Right cardiac atrium (tissue), 5 donors: ENCODE results near the gene RPL22L1. TPM values are rescaled to one million over a fixed set of nuclear protein-coding genes. Genes with fewer than 3 reads are reported as not detected.
"Not testable (repeated sequence)": the region's sequence is repeated elsewhere in the genome, so short reads cannot be mapped to it uniquely, and the experiment has no call there.

Source experiments
- ATAC-seq, 2 donors: fragments of 200-7000 bp; cut with Tn5 transposase; one replicate each; pipeline versions ENCODE4 v1.8.0 to v1.9.1; 2020; ENCODE audit warnings: moderate library complexity in 2 of 2, mild to moderate bottlenecking in 1 of 2
- DNase-seq, 3 donors: peaks; one replicate each; pipeline ENCODE4 v3.0.0-alpha.2; 2020
- H3K27ac ChIP-seq: one replicate; pipeline ENCODE4 v1.5.1; 2013; ENCODE audit warnings: mild to moderate bottlenecking, low read length, control low read depth, moderate library complexity
- H3K27me3 ChIP-seq: one replicate; pipeline ENCODE4 v1.6.1; 2013; ENCODE audit not compliant: control insufficient read depth, insufficient read depth
- H3K4me1 ChIP-seq: one replicate; pipeline ENCODE4 v1.6.1; 2013; ENCODE audit warnings: low read length; ENCODE audit not compliant: control insufficient read depth, insufficient read depth
- H3K4me3 ChIP-seq: one replicate; pipeline ENCODE4 v1.5.1; 2013; ENCODE audit warnings: low read length, control low read depth
- H3K9me3 ChIP-seq: one replicate; pipeline ENCODE4 v1.6.1; 2013; ENCODE audit warnings: low read length; ENCODE audit not compliant: control insufficient read depth
- WGBS: extraction: QIAGEN DNeasy Blood & Tissue Kit; methylation state at CpG from one replicate; pipeline ENCODE4 v1.1.7; 2013; 5-methylcytosine and 5-hydroxymethylcytosine counted together
- intact Hi-C, 4 donors: fragments of 100-400 bp; cut with DNase I; formaldehyde crosslinking; loops; one replicate each; pipeline versions ENCODE4 v1.11.0 to v1.14.0; 2022 to 2023
- polyA plus RNA-seq: library from polyadenylated mRNA; stranded (reverse); fragments of 200-250 nt; gene quantifications from one replicate; pipeline ENCODE4 v1.2.3, GENCODE V29; 2013
- total RNA-seq, 4 donors: library from RNA; stranded (reverse); fragmentation: NEBNext Ultra II Directional; extraction: Animal tissue kit (Norgen Biotek cat#: 25700); gene quantifications; one replicate each; pipeline ENCODE4 v1.2.1, GENCODE V29; 2021
- donor health status: healthy with polysubstance abuse.
- donor health status: DM: no; HTN: yes; CAD: no.
- donor health status: DM: no; HTN: no; CAD: no.
- donor health status: DM: no; HTN: yes; CAD: no; lungs with severe emphysema.
- donor health status: DM: yes; HTN: yes; CAD: no.

RPL22L1 gene
- total and polyA plus RNA-seq, 5 donors, result 16.8 to 44.9 (median 18.9) TPM

DNA sequence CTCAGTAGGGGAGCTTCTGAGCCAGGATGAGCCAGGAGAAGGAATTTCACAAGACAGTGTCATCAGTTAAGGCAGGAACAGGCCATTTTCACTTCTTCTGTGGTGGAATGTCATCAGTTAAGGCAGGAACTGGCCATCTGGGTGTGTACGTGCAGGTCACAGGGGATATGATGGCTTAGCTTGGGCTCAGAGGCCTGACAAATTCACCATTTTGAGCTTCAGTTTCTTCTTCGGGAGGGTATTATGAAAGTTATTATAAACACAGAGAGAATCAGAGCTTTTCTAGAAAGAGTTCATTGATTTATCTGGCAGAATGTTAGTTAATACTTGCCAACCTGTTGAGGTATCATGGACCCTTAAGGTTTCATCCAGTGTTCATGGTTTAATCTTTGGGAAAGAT is 46.4 kb downstream of the RPL22L1 start:
- not testable (repeated sequence) for H3K9me3 ChIP-seq, ATAC-seq

DNA sequence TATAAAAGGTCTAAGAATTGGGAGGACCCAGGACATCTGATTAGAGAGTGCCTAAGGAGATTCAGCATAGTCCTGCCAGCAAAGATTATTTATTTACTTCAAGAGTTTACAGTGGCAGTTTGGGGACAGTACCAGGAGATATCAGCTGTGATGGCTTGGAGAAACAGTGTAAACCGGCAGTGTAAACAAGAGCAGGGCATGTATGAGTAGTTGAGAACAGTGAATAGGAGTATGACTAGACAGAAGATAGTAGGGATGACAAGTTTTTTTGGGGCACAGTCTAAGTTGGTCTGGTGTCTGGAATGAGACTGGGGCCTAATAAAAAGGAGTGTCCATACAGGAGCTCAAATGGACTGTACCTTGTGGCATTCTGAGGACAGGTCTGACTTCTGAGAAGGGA is 51.7 kb downstream of the RPL22L1 start:
- not testable (repeated sequence) for H3K27ac ChIP-seq, H3K9me3 ChIP-seq, ATAC-seq, H3K4me1 ChIP-seq, DNase-seq, H3K4me3 ChIP-seq, H3K27me3 ChIP-seq
- WGBS, result 88% methylated on average over 1 of the region's 1 CpG
- intact Hi-C loops, result loop anchor here (10.0 kb wide), 2 partner anchors 264 to 404 kb away; partner anchors contain the start of gene CLDN11 (in 3 of the 4)

More for the DNA sequence above, 46.4 kb downstream of the RPL22L1 start:
- intact Hi-C loops, H3K27me3 ChIP-seq, H3K27ac ChIP-seq, DNase-seq, H3K4me3 ChIP-seq, H3K4me1 ChIP-seq: not testable (repeated sequence)
- WGBS, result 82% methylated on average over 2 of the region's 2 CpGs

DNA sequence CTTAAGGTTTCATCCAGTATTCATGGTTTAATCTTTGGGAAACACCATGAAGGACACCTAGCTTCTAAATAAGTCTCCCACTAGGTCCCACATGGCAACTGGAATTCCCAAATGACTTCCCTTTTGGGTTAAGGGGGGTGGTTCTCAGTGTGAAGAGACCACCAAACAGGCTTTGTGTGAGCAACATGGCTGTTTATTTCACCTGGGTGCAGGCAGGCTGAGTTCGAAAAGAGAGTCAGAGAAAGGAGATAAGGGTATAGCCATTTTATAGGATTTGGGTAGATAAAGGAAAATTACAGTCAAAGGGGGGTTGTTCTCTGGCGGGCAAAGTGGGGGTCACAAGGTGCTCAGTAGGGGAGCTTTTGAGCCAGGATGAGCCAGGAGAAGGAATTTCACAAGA is 52.5 kb downstream of the RPL22L1 start:
- not testable (repeated sequence) for DNase-seq, H3K27ac ChIP-seq, H3K9me3 ChIP-seq, ATAC-seq, H3K4me3 ChIP-seq, H3K27me3 ChIP-seq, H3K4me1 ChIP-seq
- intact Hi-C loops, result loop anchor here (10.0 kb wide), 2 partner anchors 263 to 403 kb away; partner anchors contain the start of gene CLDN11 (in 3 of the 4)
- WGBS, result 80% methylated on average over 2 of the region's 2 CpGs

DNA sequence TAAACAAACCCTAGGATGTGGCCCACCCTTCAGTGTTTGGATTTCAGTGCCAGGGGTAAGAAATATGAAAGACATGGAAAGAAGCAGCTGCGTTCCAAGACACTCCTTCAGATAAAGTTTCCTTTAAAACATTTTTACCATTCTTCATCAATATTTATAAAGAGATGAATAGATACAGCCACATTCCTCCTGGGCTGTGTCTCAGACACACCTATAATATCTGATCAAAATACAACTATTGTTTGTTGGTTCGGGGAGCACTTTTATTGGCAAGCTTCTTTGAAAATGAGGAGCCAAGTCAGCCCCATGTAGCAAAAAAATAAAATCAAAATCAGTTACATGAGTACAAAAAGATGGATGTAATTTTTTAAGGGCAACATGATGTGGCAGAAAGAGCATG is 53.2 kb downstream of the RPL22L1 start:
- ATAC-seq (no peak), DNase-seq (no peak)
- Histone ChIP-seq H3K27me3 (no peaks in the 10 kb centered on the region), H3K4me1 (no peaks in the 10 kb centered on the region), H3K9me3 (no peaks in the 10 kb centered on the region), H3K27ac (no peak overlapping the region), H3K4me3 (no peak overlapping the region)
- intact Hi-C loops, result loop anchor here (10.0 kb wide), 2 partner anchors 262 to 402 kb away; partner anchors contain the start of gene CLDN11 (in 3 of the 4)
- 84% methylated on average over 2 of the region's 2 CpGs for WGBS

DNA sequence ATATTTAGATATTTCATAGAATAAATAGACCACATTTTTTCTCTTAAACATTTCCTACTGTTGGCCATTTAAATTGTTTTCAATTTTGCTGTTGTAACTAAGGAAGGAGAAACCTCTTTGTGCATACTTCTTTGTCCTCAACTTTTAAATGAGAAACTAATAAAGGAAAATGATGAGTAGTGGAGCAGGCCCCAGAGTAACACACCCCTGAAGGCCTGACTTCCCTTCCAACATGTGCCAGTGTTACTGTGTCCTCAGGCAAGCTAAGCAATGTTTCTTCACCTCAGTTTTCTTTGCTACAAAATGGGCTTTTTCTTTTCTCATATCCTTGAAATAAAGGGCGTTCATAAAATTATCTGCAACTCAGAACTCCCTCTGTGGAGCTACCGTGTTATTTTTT is 53.7 kb downstream of the RPL22L1 start:
- ATAC-seq, result no peak
- Histone ChIP-seq H3K27me3 (no peaks in the 10 kb centered on the region), H3K4me1 (no peaks in the 10 kb centered on the region), H3K9me3 (no peaks in the 10 kb centered on the region), H3K4me3 (no peak overlapping the region), H3K27ac (no peak overlapping the region)
- WGBS, result 80% methylated on average over 2 of the region's 2 CpGs
- no peak for DNase-seq
- intact Hi-C loops, result loop anchor here (10.0 kb wide), 2 partner anchors 262 to 402 kb away; partner anchors contain the start of gene CLDN11 (in 3 of the 4)

DNA sequence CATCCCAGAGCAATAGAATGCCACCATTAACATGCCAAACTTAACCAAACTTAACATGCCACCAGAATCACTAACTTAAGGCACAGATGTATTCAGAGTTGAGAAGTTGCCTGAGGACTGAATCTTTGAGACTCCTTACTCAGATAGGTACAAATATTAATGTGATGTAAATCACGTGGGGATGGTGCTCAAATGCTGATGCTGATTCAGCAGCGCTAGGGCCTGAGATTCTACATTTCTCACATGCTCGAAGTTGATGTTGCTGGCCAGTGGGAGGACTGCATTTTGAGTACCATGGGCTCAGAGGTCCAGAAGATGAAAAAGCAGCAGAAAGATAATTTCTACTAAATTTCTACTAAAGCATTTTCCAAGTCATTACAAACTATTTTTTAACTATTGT is 54.1 kb downstream of the RPL22L1 start:
- no peak overlapping the region for H3K27ac ChIP-seq
- no peaks in the 10 kb centered on the region for H3K27me3 ChIP-seq
- no peak for ATAC-seq
- H3K4me3 ChIP-seq, result no peak overlapping the region
- intact Hi-C loops, result loop anchor here (10.0 kb wide), 2 partner anchors 261 to 401 kb away; partner anchors contain the start of gene CLDN11 (in 3 of the 4)
- DNase-seq, result no peak
- no peaks in the 10 kb centered on the region for H3K9me3 ChIP-seq
- 76% methylated on average over 3 of the region's 3 CpGs for WGBS
- H3K4me1 ChIP-seq, result no peaks in the 10 kb centered on the region

DNA sequence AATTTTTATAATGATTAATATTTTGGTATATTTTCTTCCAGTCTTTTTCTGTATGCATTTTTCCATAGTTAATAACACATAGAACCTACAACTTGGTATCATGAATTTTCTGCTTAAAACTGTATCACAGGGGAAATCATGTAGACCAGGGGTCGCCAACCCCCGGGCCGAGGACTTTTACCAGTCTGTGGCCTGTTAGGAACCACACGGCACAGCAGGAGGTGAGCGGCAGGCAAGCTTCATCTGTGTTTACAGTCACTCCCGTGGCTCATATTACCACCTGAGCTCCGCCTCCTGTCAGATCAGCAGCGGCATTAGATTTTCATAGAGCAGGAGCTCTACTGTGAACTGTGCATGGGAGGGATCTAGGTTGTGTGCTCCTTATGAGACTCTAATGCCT is 54.7 kb downstream of the RPL22L1 start:
- no peak overlapping the region for H3K27ac ChIP-seq
- H3K27me3 ChIP-seq, result no peaks in the 10 kb centered on the region
- H3K4me3 ChIP-seq, result no peak overlapping the region
- intact Hi-C loops, result loop anchor here (10.0 kb wide), 2 partner anchors 261 to 401 kb away; partner anchors contain the start of gene CLDN11 (in 3 of the 4)
- no peaks in the 10 kb centered on the region for H3K4me1 ChIP-seq
- WGBS, result 49% methylated on average over 8 of the region's 8 CpGs
- peak; percentile 36 to 48 for ATAC-seq
- no peaks in the 10 kb centered on the region for H3K9me3 ChIP-seq
- no peak for DNase-seq

Other genes with a start within 250 kb of the RPL22L1 start
- gene EIF5A2, start 38.4 kb upstream of the RPL22L1 start, total RNA-seq, result 10 to 100 TPM in 3 of 4 donors, 1 to 10 TPM in 1; 9.8 to 14.0 (median 11.4) TPM
- gene EIF5A2, start 38.4 kb upstream of the RPL22L1 start, polyA plus RNA-seq, result 2.6 TPM
- not detected for gene SLC2A2, start 156.5 kb upstream of the RPL22L1 start, total RNA-seq
- gene SLC2A2, start 156.5 kb upstream of the RPL22L1 start, polyA plus RNA-seq, result not detected